HepG2 (cell line): ENCODE data around the gene AP1M2. TPM values are rescaled to one million over a fixed set of nuclear protein-coding genes. Genes with fewer than 3 reads are reported as not detected.

Experiments used
- CREM ChIP-seq, 2 experiments: sonication (generic) in 1 of 2; formaldehyde crosslinking in 1 of 2; IDR thresholded peaks; 2 replicates each; pipeline versions ENCODE4 v1.4.0 to v1.6.1; 2016 to 2020; ENCODE audit warnings: antibody characterized with exemption in 1 of 2, mild to moderate bottlenecking in 1 of 2, missing genetic modification reagents in 1 of 2
- MXD3 ChIP-seq: IDR thresholded peaks from 2 replicates; pipeline ENCODE4 v1.6.1; 2016; ENCODE audit warnings: mild to moderate bottlenecking, missing biosample characterization, missing genetic modification reagents
- NCOA5 ChIP-seq: sonication (generic); formaldehyde crosslinking; IDR thresholded peaks from 2 replicates; pipeline ENCODE4 v1.4.0; 2020; ENCODE audit warnings: missing genetic modification reagents
- POLR2AphosphoS2 ChIP-seq: IDR thresholded peaks from 2 replicates; pipeline ENCODE4 v1.6.1; 2011; ENCODE audit warnings: low read depth, low read length, improper control_type of control experiment
- U2AF1 ChIP-seq: fragments of 200-400 bp; formaldehyde crosslinking; optimal IDR thresholded peaks from 2 replicates; pipeline ENCODE3; 2017; ENCODE audit warnings: mild to moderate bottlenecking, low read depth, low read length
- ZBTB26 ChIP-seq: IDR thresholded peaks from 2 replicates; pipeline ENCODE4 v1.6.1; 2016; ENCODE audit warnings: missing compliant biosample characterization, missing genetic modification reagents, borderline replicate concordance
- ZBTB4 ChIP-seq: sonication (generic); formaldehyde crosslinking; IDR thresholded peaks from 2 replicates; pipeline ENCODE4 v1.4.0; 2020; ENCODE audit warnings: missing genetic modification reagents, mild to moderate bottlenecking, borderline replicate concordance
- ZMYM4 ChIP-seq: sonication (generic); formaldehyde crosslinking; IDR thresholded peaks from 2 replicates; pipeline ENCODE4 v1.8.1; 2023; ENCODE audit warnings: mild to moderate bottlenecking, missing genetic modification reagents
- ZNF414 ChIP-seq: sonication (generic); formaldehyde crosslinking; IDR thresholded peaks from 2 replicates; pipeline ENCODE4 v1.5.0; 2020; ENCODE audit warnings: missing genetic modification reagents
- ZNF501 ChIP-seq: sonication (generic); formaldehyde crosslinking; IDR thresholded peaks from 2 replicates; pipeline ENCODE4 v1.5.1; 2020; ENCODE audit warnings: mild to moderate bottlenecking, moderate library complexity, missing genetic modification reagents
- ZNF562 ChIP-seq: sonication (generic); formaldehyde crosslinking; IDR thresholded peaks from 2 replicates; pipeline ENCODE4 v1.8.0; 2022; ENCODE audit warnings: missing genetic modification reagents, borderline replicate concordance
- ZNF607 ChIP-seq: sonication (generic); formaldehyde crosslinking; IDR thresholded peaks from 2 replicates; pipeline ENCODE4 v1.5.1; 2020; ENCODE audit warnings: missing genetic modification reagents, mild to moderate bottlenecking, borderline replicate concordance
- ZNF724P ChIP-seq: sonication (generic); formaldehyde crosslinking; IDR thresholded peaks from 2 replicates; pipeline ENCODE4 v1.8.0; 2022; ENCODE audit warnings: missing genetic modification reagents, borderline replicate concordance
- polyA plus RNA-seq, 8 experiments: library from polyadenylated mRNA; depleted of rRNA in 3 of 8; stranded (reverse) in 7 of 8; unstranded in 1 of 8; fragments of >200 nt; fragmentation: Illumina TruSeq in 4 of 8; extraction: Trizol in 4 of 8; gene quantifications; 2 replicates each; pipeline versions ENCODE4 v1.2.1 to v1.2.3, GENCODE V29; 2011 to 2016; ENCODE audit warnings: low read depth in 4 of 8, missing spikeins in 1 of 8, mixed read lengths in 1 of 8; ENCODE audit not compliant: insufficient read depth in 1 of 8
- total RNA-seq, 5 experiments: library from RNA; depleted of rRNA; stranded (reverse); fragments of >200 nt; fragmentation: Illumina TruSeq; extraction: Trizol; gene quantifications; 2 replicates each; pipeline ENCODE4 v1.2.3, GENCODE V29; 2016; ENCODE audit warnings: low read depth in 1 of 5
- TF ChIP-seq, protein P1 (sequence below): sonication (generic); formaldehyde crosslinking; IDR thresholded peaks from 2 replicates; pipeline ENCODE4 v1.5.0; 2020; ENCODE audit warnings: missing genetic modification reagents, mild to moderate bottlenecking, borderline replicate concordance
- TF ChIP-seq, protein P2 (sequence below): sonication (generic); formaldehyde crosslinking; IDR thresholded peaks from 2 replicates; pipeline ENCODE4 v1.4.0; 2020; ENCODE audit warnings: mild to moderate bottlenecking, missing genetic modification reagents

Gene AP1M2
- total and polyA plus RNA-seq, 2 of the 13 experiments (the other 11 are each of a cell fraction or from before 2014, with no cell fraction given), result 6.3 to 76.8 TPM

GRCh38 chr19:10565567-10566407 lies 21.3 kb downstream of the AP1M2 start, which contains the start of gene KRI1 (continued):
- no peak for TF ChIP-seq ZBTB4 (CRISPR knock-in tag)
- peak; percentile 97 for TF ChIP-seq ZNF724P
- no peak for TF ChIP-seq U2AF1
- no peak for TF ChIP-seq ZNF562 (CRISPR knock-in tag)
- no peak for TF ChIP-seq NCOA5 (CRISPR knock-in tag)
- TF ChIP-seq MXD3 (CRISPR knock-in tag), result peak; percentile 96
- 0 out of 2 replicates have a peak, but pooled peaks have one; percentile 58 for TF ChIP-seq ZNF414 (CRISPR knock-in tag)
- TF ChIP-seq POLR2AphosphoS2, result no peak
- TF ChIP-seq ZNF501 (CRISPR knock-in tag), result peak; percentile 86
- TF ChIP-seq, protein P1, sequence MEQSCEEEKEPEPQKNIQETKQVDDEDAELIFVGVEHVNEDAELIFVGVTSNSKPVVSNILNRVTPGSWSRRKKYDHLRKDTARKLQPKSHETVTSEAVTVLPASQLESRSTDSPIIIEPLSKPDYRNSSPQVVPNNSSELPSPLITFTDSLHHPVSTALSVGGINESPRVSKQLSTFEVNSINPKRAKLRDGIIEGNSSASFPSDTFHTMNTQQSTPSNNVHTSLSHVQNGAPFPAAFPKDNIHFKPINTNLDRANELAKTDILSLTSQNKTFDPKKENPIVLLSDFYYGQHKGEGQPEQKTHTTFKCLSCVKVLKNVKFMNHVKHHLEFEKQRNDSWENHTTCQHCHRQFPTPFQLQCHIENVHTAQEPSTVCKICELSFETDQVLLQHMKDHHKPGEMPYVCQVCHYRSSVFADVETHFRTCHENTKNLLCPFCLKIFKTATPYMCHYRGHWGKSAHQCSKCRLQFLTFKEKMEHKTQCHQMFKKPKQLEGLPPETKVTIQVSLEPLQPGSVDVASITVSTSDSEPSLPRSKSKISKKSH, result peak; percentile 95; the same call in 1 of the 2 replicates
- no peak for TF ChIP-seq CREM (IDR thresholded peaks at IDR 0.05)
- TF ChIP-seq CREM (CRISPR knock-in tag; IDR thresholded peaks at IDR 0.05), result no peak
- TF ChIP-seq, protein P2, sequence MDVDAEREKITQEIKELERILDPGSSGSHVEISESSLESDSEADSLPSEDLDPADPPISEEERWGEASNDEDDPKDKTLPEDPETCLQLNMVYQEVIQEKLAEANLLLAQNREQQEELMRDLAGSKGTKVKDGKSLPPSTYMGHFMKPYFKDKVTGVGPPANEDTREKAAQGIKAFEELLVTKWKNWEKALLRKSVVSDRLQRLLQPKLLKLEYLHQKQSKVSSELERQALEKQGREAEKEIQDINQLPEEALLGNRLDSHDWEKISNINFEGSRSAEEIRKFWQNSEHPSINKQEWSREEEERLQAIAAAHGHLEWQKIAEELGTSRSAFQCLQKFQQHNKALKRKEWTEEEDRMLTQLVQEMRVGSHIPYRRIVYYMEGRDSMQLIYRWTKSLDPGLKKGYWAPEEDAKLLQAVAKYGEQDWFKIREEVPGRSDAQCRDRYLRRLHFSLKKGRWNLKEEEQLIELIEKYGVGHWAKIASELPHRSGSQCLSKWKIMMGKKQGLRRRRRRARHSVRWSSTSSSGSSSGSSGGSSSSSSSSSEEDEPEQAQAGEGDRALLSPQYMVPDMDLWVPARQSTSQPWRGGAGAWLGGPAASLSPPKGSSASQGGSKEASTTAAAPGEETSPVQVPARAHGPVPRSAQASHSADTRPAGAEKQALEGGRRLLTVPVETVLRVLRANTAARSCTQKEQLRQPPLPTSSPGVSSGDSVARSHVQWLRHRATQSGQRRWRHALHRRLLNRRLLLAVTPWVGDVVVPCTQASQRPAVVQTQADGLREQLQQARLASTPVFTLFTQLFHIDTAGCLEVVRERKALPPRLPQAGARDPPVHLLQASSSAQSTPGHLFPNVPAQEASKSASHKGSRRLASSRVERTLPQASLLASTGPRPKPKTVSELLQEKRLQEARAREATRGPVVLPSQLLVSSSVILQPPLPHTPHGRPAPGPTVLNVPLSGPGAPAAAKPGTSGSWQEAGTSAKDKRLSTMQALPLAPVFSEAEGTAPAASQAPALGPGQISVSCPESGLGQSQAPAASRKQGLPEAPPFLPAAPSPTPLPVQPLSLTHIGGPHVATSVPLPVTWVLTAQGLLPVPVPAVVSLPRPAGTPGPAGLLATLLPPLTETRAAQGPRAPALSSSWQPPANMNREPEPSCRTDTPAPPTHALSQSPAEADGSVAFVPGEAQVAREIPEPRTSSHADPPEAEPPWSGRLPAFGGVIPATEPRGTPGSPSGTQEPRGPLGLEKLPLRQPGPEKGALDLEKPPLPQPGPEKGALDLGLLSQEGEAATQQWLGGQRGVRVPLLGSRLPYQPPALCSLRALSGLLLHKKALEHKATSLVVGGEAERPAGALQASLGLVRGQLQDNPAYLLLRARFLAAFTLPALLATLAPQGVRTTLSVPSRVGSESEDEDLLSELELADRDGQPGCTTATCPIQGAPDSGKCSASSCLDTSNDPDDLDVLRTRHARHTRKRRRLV (CRISPR knock-in tag), result no peak
- peak; percentile 63 for TF ChIP-seq ZMYM4 (CRISPR knock-in tag)
- peak; percentile 97 for TF ChIP-seq ZNF607 (CRISPR knock-in tag)
- peak; percentile 75; the same call in 1 of the 2 replicates for TF ChIP-seq ZBTB26 (CRISPR knock-in tag)
